IMR-90 (cell line): Measurements from ENCODE around the gene SERP2. TPM values are rescaled to one million over a fixed set of nuclear protein-coding genes. Genes with fewer than 3 reads are reported as not detected.
A peak's percentile ranks its signal among the peaks of the same experiment; 100 is the strongest.

Experiments used
- ATAC-seq: fragments of 200-7000 bp; cut with Tn5 transposase; 2 replicates; pipeline ENCODE4 v1.9.1; 2020; ENCODE audit warnings: low read depth, mild to moderate bottlenecking, moderate library complexity
- BruUV-seq: library from RNA; stranded (reverse); fragments of 400-500 nt; replicated peaks from 2 replicates; lab custom pipeline; 2021; lab: Mats Ljungman, UMichigan
- CTCF ChIA-PET: fragments of 300-600 bp; formaldehyde crosslinking; extraction: SDS; loops from one replicate; lab custom pipeline; 2021; ENCODE audit warnings: antibody characterized with exemption; lab: Yijun Ruan, JAX
- POLR2A ChIA-PET: fragments of 300-600 bp; sonication (Branson Sonifier 250); formaldehyde crosslinking; loops from one replicate; lab custom pipeline; 2022; ENCODE audit warnings: antibody characterized with exemption; ENCODE audit not compliant: unreplicated experiment; lab: Charles Lee
- DNase-seq: peaks from one replicate; pipeline ENCODE4 v3.0.0; 2013
- H2AFZ ChIP-seq: replicated peaks from 2 replicates; pipeline ENCODE3; 2013; ENCODE audit warnings: low read length, mild to moderate bottlenecking; ENCODE audit not compliant: poor library complexity
- H2AK5ac ChIP-seq: 2 replicates; pipeline ENCODE4 v1.6.1; 2013; ENCODE audit warnings: low read depth, low read length, inconsistent platforms
- H2AK9ac ChIP-seq: replicated peaks from 2 replicates; pipeline ENCODE3; 2013; ENCODE audit warnings: mild to moderate bottlenecking, low read depth, low read length, moderate library complexity; ENCODE audit not compliant: poor library complexity
- H2BK120ac ChIP-seq: 2 replicates; pipeline ENCODE4 v1.6.1; 2013; ENCODE audit warnings: low read depth, low read length, inconsistent platforms
- H2BK15ac ChIP-seq: 3 replicates; pipeline ENCODE4 v1.6.1; 2013; ENCODE audit warnings: low read depth, low read length, inconsistent platforms
- H2BK20ac ChIP-seq: 2 replicates; pipeline ENCODE4 v1.6.1; 2013; ENCODE audit warnings: low read depth, mild to moderate bottlenecking, inconsistent platforms, low read length, moderate library complexity
- H2BK5ac ChIP-seq: 2 replicates; pipeline ENCODE4 v1.6.1; 2013; ENCODE audit warnings: mild to moderate bottlenecking, low read depth, low read length, inconsistent platforms; ENCODE audit not compliant: poor library complexity, severe bottlenecking
- H3K14ac ChIP-seq: replicated peaks from 2 replicates; pipeline ENCODE4 v1.6.1; 2013; ENCODE audit warnings: low read depth, low read length, inconsistent platforms
- H3K18ac ChIP-seq: 2 replicates; pipeline ENCODE4 v1.6.1; 2013; ENCODE audit warnings: low read depth, low read length, control low read depth
- H3K23ac ChIP-seq: 2 replicates; pipeline ENCODE4 v1.6.1; 2013; ENCODE audit warnings: low read depth, low read length, inconsistent platforms
- H3K27ac ChIP-seq: 2 replicates; pipeline ENCODE4 v1.5.1; 2013; ENCODE audit warnings: mild to moderate bottlenecking, control low read depth, low read length; ENCODE audit not compliant: insufficient read depth
- H3K27me3 ChIP-seq: 2 replicates; pipeline ENCODE4 v1.6.1; 2013; ENCODE audit warnings: low read length; ENCODE audit not compliant: control insufficient read depth, insufficient read depth
- H3K36me3 ChIP-seq: 2 replicates; pipeline ENCODE4 v1.6.1; 2013; ENCODE audit warnings: low read length, mixed read lengths; ENCODE audit not compliant: control insufficient read depth, insufficient read depth
- H3K4ac ChIP-seq: 2 replicates; pipeline ENCODE4 v1.6.1; 2013; ENCODE audit warnings: low read depth, low read length, inconsistent platforms
- H3K4me1 ChIP-seq: 2 replicates; pipeline ENCODE4 v1.6.1; 2013; ENCODE audit warnings: low read length, mixed read lengths; ENCODE audit not compliant: control insufficient read depth, insufficient read depth
- H3K4me2 ChIP-seq: 2 replicates; pipeline ENCODE4 v1.6.1; 2013; ENCODE audit warnings: low read depth, mild to moderate bottlenecking, control low read depth, low read length, moderate library complexity
- H3K4me3 ChIP-seq: 2 replicates; pipeline ENCODE4 v1.5.1; 2013; ENCODE audit warnings: low read depth, mild to moderate bottlenecking, control low read depth, low read length, moderate library complexity; ENCODE audit not compliant: insufficient read depth
- H3K56ac ChIP-seq: 2 replicates; pipeline ENCODE4 v1.6.1; 2013; ENCODE audit warnings: low read length, inconsistent platforms; ENCODE audit not compliant: insufficient read depth; ENCODE audit errors: extremely low read depth
- H3K79me1 ChIP-seq, 2 experiments: 2 replicates each; pipeline ENCODE4 v1.6.1; 2013; ENCODE audit warnings: low read length in 2 of 2, inconsistent platforms in 1 of 2, low read depth in 1 of 2
- H3K9ac ChIP-seq: 2 replicates; pipeline ENCODE4 v1.6.1; 2013; ENCODE audit warnings: low read depth, low read length, control low read depth
- H3K9me1 ChIP-seq: 2 replicates; pipeline ENCODE4 v1.6.1; 2013; ENCODE audit warnings: low read length, inconsistent platforms; ENCODE audit not compliant: insufficient read depth
- H3K9me3 ChIP-seq: 2 replicates; pipeline ENCODE4 v1.6.1; 2013; ENCODE audit warnings: low read length; ENCODE audit not compliant: control insufficient read depth, insufficient read depth
- H4K20me1 ChIP-seq: 2 replicates; pipeline ENCODE4 v1.6.1; 2013; ENCODE audit warnings: low read length, inconsistent platforms; ENCODE audit not compliant: insufficient read depth
- H4K5ac ChIP-seq: 2 replicates; pipeline ENCODE4 v1.6.1; 2013; ENCODE audit warnings: mild to moderate bottlenecking, low read depth, low read length, control low read depth
- H4K8ac ChIP-seq, 2 experiments: 2 replicates each; pipeline ENCODE4 v1.6.1; 2013; ENCODE audit warnings: low read depth in 2 of 2, low read length in 2 of 2, control low read depth in 1 of 2, inconsistent platforms in 1 of 2
- H4K91ac ChIP-seq: 2 replicates; pipeline ENCODE4 v1.6.1; 2013; ENCODE audit warnings: low read depth, low read length, inconsistent platforms; ENCODE audit not compliant: insufficient read depth
- BHLHE40 ChIP-seq: fragments of 150-350 bp; IDR thresholded peaks from 2 replicates; pipeline ENCODE4 v1.6.1; 2016; ENCODE audit warnings: mild to moderate bottlenecking, low read depth, low read length
- CEBPB ChIP-seq: IDR thresholded peaks from 2 replicates; pipeline ENCODE4 v1.6.1; 2012; ENCODE audit warnings: low read depth, low read length, improper control_type of control experiment
- CHD1 ChIP-seq: IDR thresholded peaks from 2 replicates; pipeline ENCODE4 v1.6.1; 2012; ENCODE audit warnings: low read depth, low read length, improper control_type of control experiment
- CTCF ChIP-seq: conservative IDR thresholded peaks from 2 replicates; pipeline ENCODE4 v1.5.1; 2012; ENCODE audit warnings: mild to moderate bottlenecking, low read depth, low read length, improper control_type of control experiment
- ELK1 ChIP-seq: fragments of 150-350 bp; IDR thresholded peaks from 2 replicates; pipeline ENCODE4 v1.6.1; 2016; ENCODE audit warnings: low read depth, mild to moderate bottlenecking, low read length, moderate library complexity, borderline replicate concordance
- FOS ChIP-seq: fragments of 150-350 bp; IDR thresholded peaks from 2 replicates; pipeline ENCODE4 v1.6.1; 2016; ENCODE audit warnings: low read depth, low read length
- MAFK ChIP-seq: IDR thresholded peaks from 2 replicates; pipeline ENCODE4 v1.6.1; 2012; ENCODE audit warnings: low read depth, low read length, improper control_type of control experiment
- MAZ ChIP-seq: IDR thresholded peaks from 2 replicates; pipeline ENCODE4 v1.6.1; 2012; ENCODE audit warnings: low read depth, mild to moderate bottlenecking, low read length, improper control_type of control experiment, moderate library complexity, borderline replicate concordance
- MXI1 ChIP-seq: IDR thresholded peaks from 2 replicates; pipeline ENCODE4 v1.6.1; 2012; ENCODE audit warnings: low read depth, mild to moderate bottlenecking, low read length, moderate library complexity, borderline replicate concordance
- NFE2L2 ChIP-seq: fragments of 150-350 bp; IDR thresholded peaks from 2 replicates; pipeline ENCODE4 v1.6.1; 2016; ENCODE audit warnings: low read depth, mild to moderate bottlenecking, low read length
- POLR2A ChIP-seq: IDR thresholded peaks from 2 replicates; pipeline ENCODE4 v1.6.1; 2012; ENCODE audit warnings: mild to moderate bottlenecking, low read depth, low read length
- RAD21 ChIP-seq: IDR thresholded peaks from 2 replicates; pipeline ENCODE4 v1.6.1; 2012; ENCODE audit warnings: low read length, improper control_type of control experiment
- RCOR1 ChIP-seq: IDR thresholded peaks from 2 replicates; pipeline ENCODE4 v1.6.1; 2012; ENCODE audit warnings: mild to moderate bottlenecking, low read length, improper control_type of control experiment; ENCODE audit not compliant: insufficient replicate concordance
- RFX5 ChIP-seq: IDR thresholded peaks from 2 replicates; pipeline ENCODE4 v1.8.0; 2012; ENCODE audit warnings: low read depth, mild to moderate bottlenecking, low read length, moderate library complexity
- SMC3 ChIP-seq: fragments of 150-350 bp; IDR thresholded peaks from 2 replicates; pipeline ENCODE4 v1.6.1; 2016; ENCODE audit warnings: low read depth, mild to moderate bottlenecking, antibody characterized with exemption, low read length, moderate library complexity
- USF2 ChIP-seq: fragments of 150-350 bp; IDR thresholded peaks from 2 replicates; pipeline ENCODE4 v1.6.1; 2017; ENCODE audit warnings: mild to moderate bottlenecking, antibody characterized with exemption, low read length, low read depth
- WGBS, 2 experiments: methylation state at CpG; one replicate each; pipeline versions ENCODE4 v1.1.5 to v1.1.7; 2013; ENCODE audit warnings: missing lambda C conversion rate in 2 of 2; ENCODE audit not compliant: insufficient read length in 1 of 2; ENCODE audit errors: extremely low coverage in 2 of 2; 5-methylcytosine and 5-hydroxymethylcytosine counted together
- dilution Hi-C: fragments of 300-500 bp; cut with HindIII; formaldehyde crosslinking; loops from one replicate; pipeline ENCODE4 v1.14.3; 2018; ENCODE audit warnings: low sequenced_read_pairs; ENCODE audit not compliant: unreplicated experiment
- in situ Hi-C: fragments of 300-500 bp; cut with MboI; formaldehyde crosslinking; loops from 3 replicates; pipeline ENCODE4 v1.14.3; 2019; ENCODE audit warnings: low sequenced_read_pairs, inconsistent platforms, mixed read lengths
- intact Hi-C: fragments of 100-400 bp; cut with micrococcal nuclease; formaldehyde crosslinking; loops from 2 replicates; pipeline ENCODE4 v1.10.0; 2022
- polyA plus RNA-seq, 3 experiments: library from polyadenylated mRNA; depleted of rRNA; stranded (reverse); fragments of >200 nt; gene quantifications; 2 replicates each; pipeline ENCODE4 v1.2.3, GENCODE V29; 2012; ENCODE audit warnings: low replicate concordance in 1 of 3
- total RNA-seq: library from RNA; depleted of rRNA; stranded (reverse); fragments of >200 nt; gene quantifications from 2 replicates; pipeline ENCODE4 v1.2.3, GENCODE V29; 2012

The SERP2 gene
- total and polyA plus RNA-seq, 2 of the 4 experiments (the other 2 are of a cell fraction) = 0.54 to 1.4 TPM

GRCh38 chr13:44347949-44348348 lies 25.7 kb upstream of the SERP2 start:
- TF ChIP-seq USF2 (no peak), MAZ (no peak), NFE2L2 (no peak), RCOR1 (no peak), SMC3 (no peak), CEBPB (no peak), ELK1 (no peak), BHLHE40 (no peak), CHD1 (no peak), RAD21 (no peak), MAFK (no peak), CTCF (no peak), POLR2A (no peak), RFX5 (no peak), MXI1 (no peak), FOS (no peak)
- Histone ChIP-seq H2AFZ (no peak overlapping the region), H2AK5ac (no peak overlapping the region), H3K9me3 (no peaks in the 10 kb centered on the region), H3K9ac (no peak overlapping the region), H2BK120ac (no peak overlapping the region), H4K20me1 (no peaks in the 10 kb centered on the region), H4K5ac (no peak overlapping the region), H3K79me1 (no peaks in the 10 kb centered on the region), H3K23ac (no peak overlapping the region), H3K27me3 (no peaks in the 10 kb centered on the region), H2BK20ac (no peak overlapping the region), H4K91ac (no peak overlapping the region), H4K8ac (no peak overlapping the region), H2BK15ac (no peak overlapping the region), H3K27ac (no peak overlapping the region), H3K14ac (no peak overlapping the region), H3K4me1 (no peaks in the 10 kb centered on the region; the same call in 1 of the 2 replicates), H3K4me3 (no peak overlapping the region), H2AK9ac (no peak overlapping the region), H3K56ac (no peak overlapping the region), H2BK5ac (no peak overlapping the region), H3K9me1 (0 out of 2 replicates have a peak, but pooled peaks cover 3% of the 10 kb centered on the region), H3K36me3 (no peaks in the 10 kb centered on the region), H3K4me2 (no peak overlapping the region), H3K18ac (no peak overlapping the region), H3K4ac (no peak overlapping the region)
- ATAC-seq = no peak
- dilution Hi-C loops = no loop called here
- BruUV-seq = no TSS peak
- peak; percentile 33 for DNase-seq
- CTCF ChIA-PET = interaction anchor here (0.6 to 0.7 kb wide), 2 partner anchors 87 to 1756 kb away, joined by 3 to 5 read pairs; no protein-coding TSS in a partner anchor
- intact Hi-C loops = no loop called here
- POLR2A ChIA-PET = no interaction called here
- no CpG with 5 or more reads among the region's 3 CpGs for WGBS, 2 experiments
- in situ Hi-C loops = no loop called here
